Duodenal mucosa (tissue), 2 donors: ENCODE results near the gene STPG2.
"Not testable (repeated sequence)": the region's sequence is repeated elsewhere in the genome, so short reads cannot be mapped to it uniquely, and the experiment has no call there.

Source experiments
- H3K27ac ChIP-seq: one replicate; pipeline ENCODE4 v1.7.0; 2013; ENCODE audit warnings: low read depth, low read length
- H3K27me3 ChIP-seq, 2 donors: one replicate each; pipeline ENCODE4 v1.7.0; 2013; ENCODE audit warnings: low read length in 2 of 2, control low read depth in 1 of 2; ENCODE audit not compliant: insufficient read depth in 2 of 2, control insufficient read depth in 1 of 2
- H3K36me3 ChIP-seq, 2 donors: one replicate each; pipeline ENCODE4 v1.7.0; 2013; ENCODE audit warnings: low read length in 2 of 2, control low read depth in 1 of 2; ENCODE audit not compliant: insufficient read depth in 2 of 2, control insufficient read depth in 1 of 2
- H3K4me1 ChIP-seq, 2 donors: one replicate each; pipeline ENCODE4 v1.7.0; 2013; ENCODE audit warnings: low read length in 2 of 2, control low read depth in 1 of 2; ENCODE audit not compliant: insufficient read depth in 2 of 2, control insufficient read depth in 1 of 2
- H3K4me3 ChIP-seq, 2 donors: one replicate each; pipeline ENCODE4 v1.7.0; 2013; ENCODE audit warnings: low read length in 2 of 2, low read depth in 1 of 2
- H3K9ac ChIP-seq, 2 donors: one replicate each; pipeline ENCODE4 v1.7.0; 2013; ENCODE audit warnings: low read length in 2 of 2, low read depth in 1 of 2
- H3K9me3 ChIP-seq, 2 donors: one replicate each; pipeline ENCODE4 v1.7.0; 2013; ENCODE audit warnings: low read length in 2 of 2, control low read depth in 1 of 2; ENCODE audit not compliant: control insufficient read depth in 1 of 2

The STPG2 gene

GRCh38 chr4:97662133-97662532, 481.1 kb downstream of the STPG2 start:
- H3K27ac ChIP-seq, result no peak overlapping the region
- no peak overlapping the region for H3K4me3 ChIP-seq
- H3K4me1 ChIP-seq, result no peaks in the 10 kb centered on the region
- peaks cover 7 to 14% of the 10 kb centered on the region in 2 donors for H3K9me3 ChIP-seq
- H3K9ac ChIP-seq, result no peak overlapping the region
- no peaks in the 10 kb centered on the region for H3K36me3 ChIP-seq
- H3K27me3 ChIP-seq, result no peaks in the 10 kb centered on the region

GRCh38 chr4:97656044-97656720, 487.1 kb downstream of the STPG2 start:
- Histone ChIP-seq H3K27me3 (no peaks in the 10 kb centered on the region), H3K9me3 (no peaks in the 10 kb centered on the region), H3K4me3 (no peak overlapping the region), H3K9ac (no peak overlapping the region), H3K27ac (no peak overlapping the region), H3K4me1 (no peaks in the 10 kb centered on the region), H3K36me3 (no peaks in the 10 kb centered on the region)

- H3K4me1 ChIP-seq, result no peaks in the 10 kb centered on the region
- H3K4me3 ChIP-seq, result no peak overlapping the region
- H3K27ac ChIP-seq, result no peak overlapping the region
- H3K9me3 ChIP-seq, result no peaks in the 10 kb centered on the region
- no peak overlapping the region for H3K9ac ChIP-seq
- no peaks in the 10 kb centered on the region for H3K27me3 ChIP-seq
- no peaks in the 10 kb centered on the region for H3K36me3 ChIP-seq
Measured at GRCh38 chr4:97653701-97654100, 489.6 kb downstream of the STPG2 start.

GRCh38 chr4:97646997-97647396, 496.3 kb downstream of the STPG2 start:
- H3K27ac ChIP-seq, result no peak overlapping the region
- no peaks in the 10 kb centered on the region for H3K4me1 ChIP-seq
- no peaks in the 10 kb centered on the region for H3K27me3 ChIP-seq
- no peak overlapping the region for H3K9ac ChIP-seq
- H3K36me3 ChIP-seq, result no peaks in the 10 kb centered on the region
- H3K4me3 ChIP-seq, result no peak overlapping the region
- no peaks in the 10 kb centered on the region for H3K9me3 ChIP-seq

- H3K9me3 ChIP-seq, result no peaks in the 10 kb centered on the region
- no peak overlapping the region for H3K9ac ChIP-seq
- H3K4me1 ChIP-seq, result no peaks in the 10 kb centered on the region
- no peak overlapping the region for H3K4me3 ChIP-seq
- no peak overlapping the region for H3K27ac ChIP-seq
- H3K27me3 ChIP-seq, result no peaks in the 10 kb centered on the region
- H3K36me3 ChIP-seq, result no peaks in the 10 kb centered on the region
Measured at GRCh38 chr4:97645071-97645821, 498.0 kb downstream of the STPG2 start.

- H3K9ac ChIP-seq, result no peak overlapping the region
- no peak overlapping the region for H3K4me3 ChIP-seq
- H3K27me3 ChIP-seq, result no peaks in the 10 kb centered on the region
- no peaks in the 10 kb centered on the region for H3K9me3 ChIP-seq
- H3K4me1 ChIP-seq, result no peaks in the 10 kb centered on the region
- H3K27ac ChIP-seq, result no peak overlapping the region
- H3K36me3 ChIP-seq, result no peaks in the 10 kb centered on the region
Measured at GRCh38 chr4:97643179-97643578, 500.1 kb downstream of the STPG2 start.

- Histone ChIP-seq H3K27ac (no peak overlapping the region), H3K4me3 (no peak overlapping the region), H3K36me3 (no peaks in the 10 kb centered on the region), H3K9ac (no peak overlapping the region), H3K27me3 (no peaks in the 10 kb centered on the region), H3K9me3 (no peaks in the 10 kb centered on the region), H3K4me1 (no peaks in the 10 kb centered on the region)
Measured at GRCh38 chr4:97639961-97640360, 503.3 kb downstream of the STPG2 start.

GRCh38 chr4:97633831-97634230, 509.4 kb downstream of the STPG2 start:
- not testable (repeated sequence) for H3K4me3 ChIP-seq, H3K9ac ChIP-seq, H3K27me3 ChIP-seq, H3K9me3 ChIP-seq, H3K4me1 ChIP-seq, H3K36me3 ChIP-seq, H3K27ac ChIP-seq

GRCh38 chr4:97627750-97628149, 515.5 kb downstream of the STPG2 start:
- no peaks in the 10 kb centered on the region for H3K36me3 ChIP-seq
- no peak overlapping the region for H3K27ac ChIP-seq
- no peaks in the 10 kb centered on the region for H3K27me3 ChIP-seq
- H3K9me3 ChIP-seq, result no peaks in the 10 kb centered on the region
- H3K9ac ChIP-seq, result no peak overlapping the region
- no peak overlapping the region for H3K4me3 ChIP-seq
- H3K4me1 ChIP-seq, result no peaks in the 10 kb centered on the region

- no peaks in the 10 kb centered on the region for H3K9me3 ChIP-seq
- H3K27me3 ChIP-seq, result no peaks in the 10 kb centered on the region
- H3K27ac ChIP-seq, result no peak overlapping the region
- no peaks in the 10 kb centered on the region for H3K36me3 ChIP-seq
- no peak overlapping the region for H3K9ac ChIP-seq
- no peaks in the 10 kb centered on the region for H3K4me1 ChIP-seq
- H3K4me3 ChIP-seq, result no peak overlapping the region
Measured at GRCh38 chr4:97624204-97624603, 519.1 kb downstream of the STPG2 start.
